Loucy (cell line): ENCODE data around the gene JAGN1.

Experiments used
- CTCF ChIP-seq: fragments of 200-600 bp; sonication (generic); conservative IDR thresholded peaks from 2 replicates; pipeline ENCODE4 v1.5.1; 2014; ENCODE audit warnings: mild to moderate bottlenecking, antibody characterized with exemption, low read length
- EZH2phosphoT487 ChIP-seq: fragments of 200-600 bp; IDR thresholded peaks from 2 replicates; pipeline ENCODE4 v1.6.1; 2018; ENCODE audit warnings: antibody characterized with exemption, mild to moderate bottlenecking, moderate library complexity, borderline replicate concordance

- TF ChIP-seq CTCF, result no peak
- no peak for TF ChIP-seq EZH2phosphoT487
Measured at GRCh38 chr3:9861626-9862130, 28.7 kb upstream of the JAGN1 start.
